H54 (cell line): ENCODE data around the gene SMPD3.

Experiments
- DNase-seq: peaks from one replicate; pipeline ENCODE4 v3.0.0; 2011; ENCODE audit warnings: low spot score, mixed read lengths; ENCODE audit not compliant: insufficient read length
- FAIRE-seq: peaks from 3 replicates; lab custom pipeline; 2011; peaks lifted over from hg19 to GRCh38; lab: Jason Lieb, UNC
- POLR2A ChIP-seq: IDR thresholded peaks from 2 replicates; pipeline ENCODE4 v1.6.1; 2011; ENCODE audit warnings: low read depth, mild to moderate bottlenecking, low read length

SMPD3 gene

DNA sequence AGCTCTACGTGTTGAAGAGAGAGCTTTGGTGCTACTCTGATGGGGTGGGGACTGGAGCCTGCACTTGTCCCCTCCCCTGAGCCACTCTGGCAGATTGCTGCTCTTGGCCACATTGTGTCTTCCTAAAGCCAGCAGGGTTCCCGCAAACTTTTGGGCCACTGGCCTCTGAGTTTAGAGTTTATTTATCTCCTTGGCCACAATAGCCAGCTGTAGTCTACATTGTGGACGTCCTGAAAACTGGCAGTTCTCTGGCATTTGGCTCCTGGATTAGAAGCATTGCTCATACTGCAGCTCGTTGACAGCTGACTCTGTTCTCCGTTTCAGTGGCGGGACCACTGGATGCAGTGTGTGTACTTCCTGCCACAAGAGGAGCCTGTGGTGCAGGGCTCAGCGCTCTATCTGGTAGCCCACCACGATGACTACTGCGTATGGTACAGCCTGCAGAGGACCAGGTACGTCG, 102.9 kb downstream of the SMPD3 start:
- TF ChIP-seq POLR2A: no peak
- FAIRE-seq (no peak), DNase-seq (no peak)

- FAIRE-seq (no peak), DNase-seq (no peak)
Observed at GRCh38 chr16:68344252-68344651, 104.1 kb downstream of the SMPD3 start.

GRCh38 chr16:68343137-68343536, 105.2 kb downstream of the SMPD3 start:
- no peak for TF ChIP-seq POLR2A
- no peak for FAIRE-seq
- DNase-seq: no peak

More at GRCh38 chr16:68344252-68344651, 104.1 kb downstream of the SMPD3 start:
- TF ChIP-seq POLR2A: no peak

- FAIRE-seq (no peak), DNase-seq (no peak)
- no peak for TF ChIP-seq POLR2A
Observed at GRCh38 chr16:68342620-68343019, 105.7 kb downstream of the SMPD3 start.

GRCh38 chr16:68339214-68339613, 109.1 kb downstream of the SMPD3 start:
- no peak for TF ChIP-seq POLR2A
- DNase-seq: no peak
- FAIRE-seq: no peak

- DNase-seq (no peak), FAIRE-seq (no peak)
- no peak for TF ChIP-seq POLR2A
Observed at GRCh38 chr16:68338326-68339119, 109.8 kb downstream of the SMPD3 start.

- FAIRE-seq (no peak), DNase-seq (no peak)
- TF ChIP-seq POLR2A: no peak
Observed at GRCh38 chr16:68335175-68335574, 113.1 kb downstream of the SMPD3 start.

DNA sequence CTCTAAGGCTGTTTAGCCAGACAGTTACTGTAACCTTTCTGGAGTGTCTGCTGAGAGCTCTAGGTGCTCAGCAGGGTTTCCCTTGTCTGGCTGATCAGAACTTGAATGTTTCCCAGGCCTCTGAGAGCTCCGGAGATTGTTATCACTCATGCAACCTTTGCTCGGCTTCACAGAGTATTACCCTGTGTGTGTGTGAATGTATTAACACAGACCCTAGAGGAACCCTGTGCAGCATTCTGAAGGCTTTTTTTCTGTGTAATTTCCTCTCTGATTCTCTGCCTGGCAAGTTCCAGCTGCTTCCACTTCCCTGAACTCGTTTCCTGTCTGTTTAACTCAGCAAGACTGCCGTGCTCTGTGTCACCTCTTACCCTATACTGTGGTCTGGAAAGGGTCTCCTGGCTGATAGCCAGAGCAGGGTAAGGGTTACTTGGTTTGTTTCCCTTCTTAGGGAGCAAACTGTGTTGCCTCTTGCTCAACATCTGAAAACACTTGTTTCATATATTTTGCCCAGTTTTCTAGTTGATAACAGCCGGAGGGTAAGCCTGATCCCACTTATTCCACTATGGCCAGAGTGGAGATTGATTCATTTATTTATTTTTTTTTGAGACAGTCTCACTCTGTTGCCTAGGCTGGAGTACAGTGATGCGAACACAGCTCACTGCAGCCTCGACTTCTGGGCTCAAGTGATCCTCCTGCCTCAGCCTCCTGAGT, 115.7 kb downstream of the SMPD3 start:
- no peak for TF ChIP-seq POLR2A
- no peak for FAIRE-seq
- DNase-seq: no peak

- FAIRE-seq: no peak
- TF ChIP-seq POLR2A: no peak
- DNase-seq: no peak
Observed at GRCh38 chr16:68331879-68332410, 116.4 kb downstream of the SMPD3 start.

DNA sequence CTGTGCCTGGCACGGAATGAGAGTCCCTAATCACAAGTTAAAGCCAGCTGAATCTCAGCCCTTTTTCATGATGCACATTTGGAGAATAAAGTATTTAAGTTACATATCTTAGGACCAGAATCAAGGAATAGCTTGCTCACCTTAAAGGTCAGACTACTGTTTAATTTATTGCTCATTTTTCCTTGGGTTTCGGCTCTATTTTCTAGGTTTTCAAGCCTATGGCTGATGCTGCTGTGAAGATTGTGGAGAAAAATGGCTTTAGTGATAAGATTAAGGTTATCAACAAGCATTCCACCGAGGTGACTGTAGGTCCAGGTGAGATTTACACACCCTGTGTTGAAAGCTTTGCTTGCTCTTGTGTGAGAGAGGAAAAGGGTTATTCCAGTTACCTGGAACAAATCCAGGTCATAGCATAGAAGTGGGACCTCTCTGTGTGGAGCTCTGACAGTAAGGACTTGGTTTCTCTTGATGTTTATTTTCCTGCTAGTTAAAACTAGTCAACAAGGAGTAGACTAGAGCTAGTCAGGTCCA, 119.4 kb downstream of the SMPD3 start:
- no peak for TF ChIP-seq POLR2A
- DNase-seq (no peak), FAIRE-seq (no peak)

DNA sequence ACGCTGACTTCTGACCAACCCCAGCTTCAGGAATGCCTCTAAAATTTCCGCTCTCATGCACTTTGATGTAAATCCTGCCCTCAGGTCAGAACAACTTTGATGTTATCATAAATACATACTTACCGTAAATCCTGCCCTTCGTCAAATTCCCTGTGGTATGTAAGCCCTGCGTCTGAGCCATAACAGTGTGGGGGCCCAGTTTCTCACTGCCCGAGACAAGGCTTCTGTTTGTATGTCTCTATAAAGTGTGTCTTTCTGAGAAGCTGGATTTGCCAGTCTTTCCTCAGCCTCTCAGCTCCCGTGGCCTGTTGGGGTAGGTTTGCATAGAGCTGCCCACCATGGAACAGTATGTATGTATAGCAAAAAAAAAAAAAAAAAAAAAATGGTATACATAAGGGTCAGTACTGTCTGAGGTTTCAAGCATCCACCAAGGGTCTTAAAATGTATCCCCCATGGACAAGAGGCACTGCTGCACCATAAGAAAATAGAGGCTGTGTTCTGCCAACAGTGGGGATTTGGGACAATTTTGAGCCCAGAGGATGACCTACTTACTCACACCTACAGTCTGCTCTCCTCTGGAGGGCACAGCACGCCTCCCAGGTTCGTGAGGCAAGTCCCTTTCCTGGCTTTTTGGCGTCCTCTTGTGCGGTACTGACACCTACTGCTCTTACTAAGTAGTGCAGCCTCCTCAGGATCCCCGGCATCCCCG, 120.0 kb downstream of the SMPD3 start:
- FAIRE-seq (peak; percentile 87), DNase-seq (peak; percentile 79)
- TF ChIP-seq POLR2A: no peak

DNA sequence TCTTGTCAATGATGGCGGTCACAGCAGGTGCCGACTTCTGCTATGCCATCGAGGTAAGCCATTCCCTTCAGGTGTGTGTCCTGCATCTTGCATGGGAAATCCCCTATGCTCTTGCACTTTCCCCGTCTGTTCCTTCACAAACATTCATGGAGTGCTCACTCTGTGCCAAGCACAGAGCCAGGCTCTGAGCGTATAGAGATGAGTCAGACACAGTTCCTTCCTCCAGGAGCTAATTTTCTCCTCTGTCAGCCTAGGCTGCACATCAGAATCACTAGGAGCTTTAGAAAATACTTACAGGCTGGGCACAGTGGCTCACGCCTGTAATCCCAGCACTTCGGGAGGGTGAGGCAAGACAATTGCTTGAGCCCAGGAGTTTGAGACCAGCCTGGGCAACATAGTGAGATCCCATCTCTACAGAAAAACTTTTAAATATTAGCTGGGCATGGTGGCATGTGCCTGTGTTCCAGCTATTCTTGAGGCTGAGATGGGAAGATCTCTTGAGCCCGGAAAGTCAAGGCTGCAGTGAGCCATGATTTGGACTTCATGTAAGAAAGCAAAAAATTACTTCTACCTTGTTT, 123.4 kb downstream of the SMPD3 start:
- no peak for TF ChIP-seq POLR2A
- no peak for FAIRE-seq
- no peak for DNase-seq

DNA sequence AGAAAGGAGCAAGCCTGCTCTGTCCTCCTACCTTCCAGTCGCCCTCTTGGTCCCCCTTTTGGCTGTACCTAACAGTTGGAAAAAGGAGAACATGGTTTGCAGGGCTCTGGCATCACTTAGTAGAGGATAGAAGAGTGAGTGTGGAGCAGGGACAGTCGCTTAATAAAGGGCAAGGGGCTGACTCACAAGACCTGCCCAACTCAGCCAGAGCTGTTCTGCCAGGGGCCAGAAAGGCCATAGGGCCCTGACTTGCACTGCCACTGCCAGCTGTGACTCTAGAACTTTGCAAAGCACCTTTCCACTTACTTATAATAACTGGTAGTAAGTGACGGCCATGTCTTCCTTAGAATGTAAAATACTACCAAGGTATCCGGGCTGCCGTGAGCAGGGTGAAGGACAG, 124.0 kb downstream of the SMPD3 start:
- DNase-seq (no peak), FAIRE-seq (no peak)

More for the DNA sequence above, 124.0 kb downstream of the SMPD3 start:
- TF ChIP-seq POLR2A: no peak
